Measurements from ENCODE around the gene BLID. TPM values are rescaled to one million over a fixed set of nuclear protein-coding genes. Genes with fewer than 3 reads are reported as not detected.

Gene BLID
- total and polyA plus RNA-seq, 10 of the 15 experiments (the other 5 are each of a cell fraction or from before 2014, with no cell fraction given), result not detected

DNA sequence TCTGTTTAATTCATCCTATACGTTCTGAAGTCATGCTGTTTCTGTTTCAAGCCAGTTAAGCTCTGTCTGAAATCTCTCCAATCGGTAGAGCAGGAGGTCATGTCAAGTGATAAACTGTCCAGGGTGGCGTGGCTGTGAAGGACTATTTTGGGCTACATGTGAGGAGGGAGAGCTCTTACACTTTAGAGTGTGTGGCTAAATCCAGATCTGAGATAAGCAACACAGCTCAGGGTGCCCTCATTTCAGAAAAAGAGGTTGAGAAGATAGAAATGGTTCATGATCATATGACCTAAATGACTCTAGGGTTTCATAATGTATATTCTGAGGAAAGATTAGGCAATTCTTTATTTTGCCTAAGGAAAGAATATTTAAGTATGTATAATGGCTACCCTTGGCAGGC, 8.4 kb downstream of the BLID start:
- in situ Hi-C loops (cut with MboI) (no loop called here), intact Hi-C loops (cut with micrococcal nuclease; ENCODE audit: unreplicated experiment) (loop anchor here (5.0 kb wide), 1 partner anchor 400 kb away; no protein-coding TSS in a partner anchor)
- ATAC-seq, result no peak
- TF ChIP-seq E2F8 (IDR thresholded peaks at IDR 0.05; ENCODE audit: low read depth, partially characterized antibody) (no peak), STAT1 (conservative IDR thresholded peaks at IDR 0.05) (no peak), CHD1 (IDR thresholded peaks at IDR 0.05; ENCODE audit: low read depth, low read length) (no peak), RAD51 (IDR thresholded peaks at IDR 0.05) (no peak), ATF3 (IDR thresholded peaks at IDR 0.05; ENCODE audit: borderline replicate concordance, extremely low read depth, low read depth, low read length) (no peak), KAT2A (conservative IDR thresholded peaks at IDR 0.05; ENCODE audit: control insufficient read depth, low read depth, low read length) (no peak), IRF5 (IDR thresholded peaks at IDR 0.05; ENCODE audit: borderline replicate concordance) (no peak), ZNF217 (IDR thresholded peaks at IDR 0.05) (no peak), JUNB (IDR thresholded peaks at IDR 0.05) (no peak), IKZF1 (conservative IDR thresholded peaks at IDR 0.05) (no peak)
- H3K27me3 ChIP-seq (replicated peaks in 1 of 2; ENCODE audit: control insufficient read depth in 2 of 2, insufficient read depth in 2 of 2, low read length in 1 of 2), result peaks cover 0 to 5% of the 10 kb centered on the region in 2 experiments; a peak in 1 of 4 replicates
- no peaks in the 10 kb centered on the region for H4K20me1 ChIP-seq (ENCODE audit: control insufficient read depth, insufficient read depth)
- BruUV-seq (replicated peaks), result no TSS peak
- CTCF ChIA-PET, result interaction anchor here (1.2 to 3.6 kb wide), 4 partner anchors 8 to 96 kb away, joined by 3 to 14 read pairs (median 5); partner anchors contain the start of gene BLID
- H2AFZ ChIP-seq (ENCODE audit: control insufficient read depth, low read depth, low read length), result no peak overlapping the region
- H3K9me3 ChIP-seq (replicated peaks; ENCODE audit: control insufficient read depth, insufficient read depth, low read length), result no peaks in the 10 kb centered on the region
- H3K36me3 ChIP-seq (ENCODE audit: control insufficient read depth in 2 of 2, insufficient read depth in 2 of 2, low read length in 1 of 2), result no peaks in the 10 kb centered on the region
- no peak for FAIRE-seq
- POLR2A ChIA-PET, result no interaction called here
- no peaks in the 10 kb centered on the region for H3K79me2 ChIP-seq (ENCODE audit: control insufficient read depth, insufficient read depth, low read length)
- H3K4me1 ChIP-seq (ENCODE audit: control insufficient read depth, insufficient read depth, low read length), result no peaks in the 10 kb centered on the region
- H3K4me3 ChIP-seq, result no peak overlapping the region
- 19% methylated on average over 3 of the region's 3 CpGs for WGBS (ENCODE audit: insufficient coverage, insufficient replicate concordance, low lambda C conversion rate, missing lambda C conversion rate)
- H3K27ac ChIP-seq (ENCODE audit: control insufficient read depth, insufficient read depth), result no peak overlapping the region
- RAD21 ChIA-PET (ENCODE audit: unreplicated experiment), result no interaction called here
- SMC1A ChIA-PET (ENCODE audit: uncharacterized antibody, unreplicated experiment), result interaction anchor here (1.2 kb wide), 1 partner anchor 397 kb away, joined by 4 read pairs; no protein-coding TSS in a partner anchor
- no peak overlapping the region for H3K4me2 ChIP-seq (ENCODE audit: control insufficient read depth, insufficient read depth)
- no peak for DNase-seq (ENCODE audit: low read depth, low spot score)
- H3K9ac ChIP-seq (ENCODE audit: control insufficient read depth, insufficient read depth, low read length), result no peak overlapping the region
